Putamen (tissue), 1 donor: ENCODE measurements around the gene CLN6.
"Not testable (repeated sequence)": the region's sequence is repeated elsewhere in the genome, so short reads cannot be mapped to it uniquely, and the experiment has no call there.

Experiments
- DNase-seq: peaks from one replicate; pipeline ENCODE4 v3.0.0-alpha.2; 2016; ENCODE audit warnings: low spot score

CLN6 gene

DNA sequence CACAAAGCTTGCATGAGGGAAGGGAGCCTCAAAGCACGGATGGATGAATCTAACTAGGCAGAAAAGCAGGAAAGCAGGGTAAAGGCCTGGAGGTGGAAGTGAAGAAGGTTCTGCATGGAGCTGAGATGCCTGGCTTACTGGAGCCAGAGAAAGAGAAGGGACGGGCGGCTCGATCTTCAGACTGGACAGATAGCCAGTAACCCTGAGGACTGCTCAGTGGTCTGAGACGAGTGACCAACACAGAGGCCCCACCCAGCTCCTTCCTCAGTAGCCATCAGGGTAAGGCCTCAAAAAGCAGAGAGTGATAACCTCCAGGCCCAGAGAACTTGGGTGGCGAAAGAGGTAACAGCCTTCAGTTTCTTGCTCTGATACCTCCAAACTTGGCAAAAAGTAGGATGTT, 6.4 kb downstream of the CLN6 start:
- DNase-seq: no peak

DNA sequence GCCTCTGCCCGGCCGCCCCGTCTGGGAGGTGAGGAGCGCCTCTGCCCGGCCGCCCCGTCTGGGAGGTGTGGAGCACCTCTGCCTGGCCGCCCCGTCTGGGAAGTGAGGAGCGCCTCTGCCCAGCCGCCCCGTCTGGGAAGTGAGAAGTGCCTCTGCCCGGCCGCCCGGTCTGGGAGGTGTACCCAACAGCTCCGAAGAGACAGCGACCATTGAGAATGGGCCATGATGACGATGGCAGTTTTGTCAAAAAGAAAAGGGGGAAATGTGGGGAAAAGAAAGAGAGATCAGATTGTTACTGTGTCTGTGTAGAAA, 7.1 kb downstream of the CLN6 start:
- DNase-seq: not testable (repeated sequence)

DNA sequence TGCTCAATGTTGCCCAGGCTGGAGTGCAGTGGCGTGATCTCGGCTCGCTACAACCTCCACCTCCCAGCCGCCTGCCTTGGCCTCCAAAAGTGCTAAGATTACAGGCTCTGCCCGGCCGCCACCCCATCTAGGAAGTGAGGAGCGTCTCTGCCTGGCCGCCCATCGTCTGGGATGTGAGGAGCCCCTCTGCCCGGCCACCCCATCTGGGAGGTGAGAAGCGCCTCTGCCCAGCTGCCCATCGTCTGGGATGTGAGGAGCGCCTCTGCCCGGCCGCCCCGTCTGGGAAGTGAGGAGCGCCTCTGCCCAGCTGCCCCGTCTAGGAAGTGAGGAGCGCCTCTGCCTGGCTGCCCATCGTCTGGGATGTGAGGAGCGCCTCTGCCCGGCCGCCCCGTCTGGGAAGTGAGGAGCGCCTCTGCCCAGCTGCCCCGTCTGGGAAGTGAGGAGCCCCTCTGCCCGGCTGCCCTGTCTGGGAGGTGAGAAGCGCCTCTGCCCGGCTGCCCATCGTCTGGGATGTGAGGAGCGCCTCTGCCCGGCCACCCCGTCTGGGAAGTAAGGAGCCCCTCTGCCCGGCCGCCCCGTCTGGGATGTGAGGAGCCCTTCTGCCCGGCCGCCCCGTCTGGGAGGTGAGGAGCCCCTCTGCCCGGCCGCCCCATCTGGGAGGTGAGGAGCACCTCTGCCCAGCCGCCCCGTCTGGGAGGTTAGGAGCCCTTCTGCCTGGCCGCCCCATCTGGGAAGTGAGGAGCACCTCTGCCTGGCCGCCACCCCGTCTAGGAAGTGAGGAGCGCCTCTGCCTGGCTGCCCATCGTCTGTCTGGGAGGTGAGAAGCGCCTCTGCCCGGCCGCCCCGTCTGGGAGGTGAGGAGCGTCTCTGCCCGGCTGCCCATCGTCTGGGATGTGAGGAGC, 7.7 kb downstream of the CLN6 start:
- not testable (repeated sequence) for DNase-seq

DNA sequence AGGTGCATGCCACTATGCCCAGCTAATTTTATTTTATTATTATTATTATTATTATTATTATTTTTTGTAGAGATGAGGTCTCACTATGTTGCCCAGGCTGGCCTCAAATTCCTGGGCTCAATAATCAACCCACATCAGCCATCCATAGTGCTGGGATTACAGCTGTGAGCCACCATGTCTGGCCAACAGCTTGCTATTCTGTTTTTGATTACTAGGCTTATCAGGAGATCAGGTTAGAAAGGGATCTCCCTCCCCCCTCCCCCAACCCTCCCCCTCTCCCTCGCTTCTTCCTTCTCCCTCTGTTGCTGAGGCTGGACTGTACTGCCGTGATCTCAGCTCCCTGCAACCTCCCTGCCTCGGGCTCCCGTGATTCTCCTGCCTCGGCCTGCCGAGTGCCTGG, 8.6 kb downstream of the CLN6 start:
- DNase-seq: no peak

DNA sequence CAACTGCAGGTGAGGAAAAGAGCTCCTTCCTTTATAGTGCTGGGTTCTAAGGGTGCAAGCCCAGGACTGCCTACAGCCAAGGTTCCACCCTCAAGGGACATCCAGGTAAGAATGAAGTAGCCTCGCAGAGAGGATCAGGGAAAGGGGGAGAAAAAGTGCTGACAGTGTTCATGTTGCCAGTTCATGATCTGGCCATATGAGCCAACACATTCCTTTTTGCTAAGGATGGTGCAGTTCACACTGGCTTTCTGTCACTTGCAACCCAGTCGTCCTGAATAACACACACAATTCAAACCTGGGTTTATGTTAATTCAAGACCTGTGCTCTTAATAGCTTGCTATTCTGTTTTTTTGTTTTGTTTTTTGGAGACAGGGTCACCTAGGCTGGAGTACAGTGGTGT, 9.0 kb downstream of the CLN6 start:
- no peak for DNase-seq

DNA sequence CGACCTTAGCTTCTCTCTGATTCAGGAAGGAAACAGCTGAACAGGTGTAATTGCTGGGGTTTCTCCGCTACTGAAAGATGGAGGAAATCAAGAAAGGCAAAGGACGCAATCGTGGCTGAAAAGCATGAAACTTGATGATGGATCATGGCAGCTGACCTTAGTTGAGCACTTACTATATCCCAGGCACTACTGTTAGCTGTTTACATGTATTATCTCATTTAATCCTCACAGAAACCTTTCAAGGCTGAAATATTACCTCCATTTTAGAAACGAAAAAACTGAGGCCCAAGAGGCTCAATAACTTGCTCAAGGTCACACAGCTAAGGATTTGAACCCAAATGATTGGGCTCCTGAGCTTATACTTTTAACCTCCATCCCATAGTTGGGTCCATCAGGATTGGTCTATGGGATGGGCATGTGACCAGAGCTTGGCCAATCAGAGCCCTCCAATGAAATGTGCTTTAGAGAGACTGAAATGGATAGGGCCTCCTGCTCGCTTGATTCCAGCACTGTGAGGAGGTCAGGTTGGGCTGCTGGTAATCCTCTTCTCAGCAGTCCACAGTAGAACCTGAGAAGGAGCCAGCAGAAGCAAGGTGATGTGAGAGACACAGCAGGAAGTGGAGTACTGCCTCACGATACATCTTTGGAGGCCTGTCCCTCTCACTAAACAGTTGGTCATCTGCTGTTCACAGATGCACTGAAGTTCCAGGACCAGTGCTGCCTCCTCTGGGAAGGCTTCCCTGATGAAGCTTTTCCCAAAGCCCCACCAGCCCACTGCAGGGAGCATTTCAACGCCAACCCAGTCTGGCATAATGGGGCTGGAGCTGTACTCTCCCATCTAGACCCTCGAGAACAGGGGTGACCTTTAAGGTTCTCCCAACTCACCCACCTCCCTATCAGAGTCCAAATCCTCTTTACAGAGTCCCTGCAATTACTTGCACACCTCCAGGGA, 10.4 kb downstream of the CLN6 start:
- no peak for DNase-seq

DNA sequence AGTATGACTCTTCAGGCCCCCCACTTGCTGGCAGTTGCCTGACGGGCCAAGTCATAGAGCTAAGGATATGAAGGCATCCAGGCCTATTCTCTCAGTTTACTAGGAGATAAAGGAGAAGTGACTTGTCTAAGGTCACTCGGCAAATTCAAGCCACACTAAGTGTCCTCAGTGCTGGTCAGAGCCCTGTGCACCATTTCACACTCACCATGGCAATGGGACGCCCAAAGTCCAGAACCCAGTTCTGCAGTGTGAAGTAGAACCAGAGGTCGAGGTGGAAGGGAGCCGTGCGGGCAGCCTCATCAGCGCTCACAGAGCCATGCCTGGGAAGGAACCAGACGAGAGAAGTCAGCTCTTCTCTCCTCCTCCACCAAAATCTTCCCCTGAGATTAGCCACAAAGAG, 11.2 kb downstream of the CLN6 start:
- no peak for DNase-seq

DNA sequence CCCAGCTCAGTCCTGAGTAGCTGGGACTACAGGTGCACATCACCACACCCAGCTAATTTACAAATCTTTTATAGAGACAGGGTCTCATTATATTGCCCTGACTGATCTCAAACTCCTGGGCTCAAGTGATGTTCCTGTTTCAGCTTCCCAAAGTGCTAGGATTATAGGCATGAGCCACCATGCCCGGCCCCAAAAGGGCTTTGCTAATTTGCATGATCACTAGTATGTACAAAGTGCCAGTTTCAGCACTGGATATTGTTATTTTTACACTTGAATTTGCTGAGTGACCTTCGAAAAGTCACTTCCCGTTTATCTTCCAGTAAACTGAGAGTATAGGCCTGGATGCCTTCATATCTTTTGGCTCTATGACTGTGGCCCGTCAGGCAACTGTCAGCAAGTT, 12.2 kb downstream of the CLN6 start:
- no peak for DNase-seq

DNA sequence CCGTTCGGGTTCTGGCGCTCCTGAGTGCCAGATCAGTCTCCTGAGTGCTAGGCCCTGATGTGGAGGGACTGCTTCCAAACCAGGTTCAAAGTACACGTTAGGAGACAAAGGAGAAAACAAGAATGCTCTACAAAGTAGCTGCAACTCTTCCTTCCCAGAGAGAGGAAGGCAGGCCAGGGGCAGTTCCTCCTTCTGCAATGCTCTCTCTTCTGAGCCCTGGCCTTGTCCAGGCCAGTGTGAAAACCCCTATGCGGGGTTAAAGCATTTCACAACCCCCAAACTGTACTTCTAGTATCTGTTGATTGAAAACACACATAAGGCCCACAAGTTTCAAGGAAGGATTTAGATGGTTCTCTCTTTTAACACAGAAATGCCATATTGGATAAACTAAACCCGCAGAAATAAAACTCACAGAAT, 14.7 kb downstream of the CLN6 start:
- no peak for DNase-seq

DNA sequence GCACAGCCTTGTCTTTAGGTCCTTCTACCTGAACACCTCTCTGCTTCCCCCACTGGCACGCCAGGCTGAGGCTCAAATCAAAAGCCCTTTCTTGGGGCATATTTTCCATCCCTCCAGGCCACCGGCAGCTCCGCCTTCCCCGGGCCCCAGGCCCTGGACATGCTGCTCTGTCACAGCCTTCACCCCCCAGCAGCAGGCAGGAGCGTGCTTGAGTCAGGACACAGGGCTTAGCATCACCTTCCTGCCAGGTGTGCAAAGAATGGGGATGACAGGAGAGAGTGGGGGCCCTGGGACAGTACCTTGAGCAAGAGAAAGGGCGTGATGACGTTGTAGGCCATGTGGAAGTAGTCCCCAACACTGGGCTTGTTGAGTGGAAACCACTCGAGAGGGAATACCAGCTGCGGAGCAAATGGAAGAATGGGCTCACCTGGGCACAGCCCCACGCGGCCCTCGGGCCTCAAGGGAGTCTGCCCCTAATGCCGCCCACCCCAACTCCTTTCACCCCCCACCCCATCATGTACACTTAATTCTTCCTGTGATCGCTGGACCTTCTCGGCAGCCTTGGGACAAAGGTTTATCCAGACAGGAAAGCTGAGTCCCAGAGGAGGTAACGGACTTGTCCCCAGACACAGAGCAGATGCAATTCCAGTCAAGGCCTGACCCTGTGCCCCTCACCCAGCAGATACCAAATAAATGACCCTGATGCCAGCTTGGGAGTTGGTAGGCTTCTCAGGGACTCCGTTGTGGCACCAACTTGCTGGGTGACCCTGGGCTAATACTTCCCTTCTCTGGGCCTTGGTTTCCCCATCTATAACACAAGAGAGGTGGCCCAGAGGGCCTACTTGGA, 15.3 kb downstream of the CLN6 start:
- no peak for DNase-seq

DNA sequence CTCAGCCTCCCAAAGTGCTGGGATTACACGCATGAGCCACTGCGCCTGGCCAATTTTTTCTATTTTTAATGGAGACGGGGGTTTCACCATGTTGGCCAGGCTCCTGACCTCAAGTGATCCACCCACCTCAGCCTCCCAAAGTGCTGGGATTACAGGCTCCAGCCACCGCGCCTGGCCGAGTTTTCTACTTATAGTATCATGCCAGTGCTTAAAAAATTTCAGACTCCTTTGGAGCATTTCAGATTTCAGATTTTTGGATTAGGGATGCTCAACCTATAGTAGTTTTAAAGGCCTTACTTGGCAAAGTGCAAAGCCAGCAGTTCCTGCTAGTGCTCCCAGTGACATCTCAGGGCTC, 16.1 kb downstream of the CLN6 start:
- DNase-seq: not testable (repeated sequence)

DNA sequence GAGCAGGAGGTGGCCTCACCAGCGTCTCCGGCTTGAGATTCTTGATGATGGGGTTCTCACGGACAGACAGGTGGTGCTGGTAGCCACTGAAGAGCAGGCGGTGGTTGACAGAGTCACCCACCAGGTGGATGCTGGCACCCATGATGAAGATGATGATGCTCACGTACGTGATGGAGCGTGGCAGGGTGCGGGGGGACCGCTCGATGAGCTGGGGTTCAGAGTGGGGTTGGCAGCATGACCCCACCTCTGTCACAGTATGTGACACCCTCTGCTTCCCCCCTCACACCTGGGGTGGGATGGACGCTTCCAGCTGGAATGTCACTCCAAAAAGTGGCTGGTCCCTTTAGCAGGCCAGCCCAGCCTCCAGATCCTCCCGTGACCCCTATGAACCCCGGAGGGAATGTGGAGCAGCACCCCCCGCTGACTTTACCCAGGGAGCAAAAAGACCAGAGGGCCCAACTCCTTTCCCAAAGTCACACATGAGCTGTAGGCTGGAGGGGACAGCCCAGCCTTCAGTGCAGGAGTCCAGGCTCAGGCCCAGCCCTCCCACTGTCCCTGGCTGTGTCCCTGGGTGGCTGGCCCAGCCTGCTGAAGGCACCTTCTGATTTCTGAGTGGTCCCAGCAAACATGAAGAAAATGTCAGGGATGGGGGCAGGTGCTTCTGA, 17.7 kb downstream of the CLN6 start:
- DNase-seq: no peak

DNA sequence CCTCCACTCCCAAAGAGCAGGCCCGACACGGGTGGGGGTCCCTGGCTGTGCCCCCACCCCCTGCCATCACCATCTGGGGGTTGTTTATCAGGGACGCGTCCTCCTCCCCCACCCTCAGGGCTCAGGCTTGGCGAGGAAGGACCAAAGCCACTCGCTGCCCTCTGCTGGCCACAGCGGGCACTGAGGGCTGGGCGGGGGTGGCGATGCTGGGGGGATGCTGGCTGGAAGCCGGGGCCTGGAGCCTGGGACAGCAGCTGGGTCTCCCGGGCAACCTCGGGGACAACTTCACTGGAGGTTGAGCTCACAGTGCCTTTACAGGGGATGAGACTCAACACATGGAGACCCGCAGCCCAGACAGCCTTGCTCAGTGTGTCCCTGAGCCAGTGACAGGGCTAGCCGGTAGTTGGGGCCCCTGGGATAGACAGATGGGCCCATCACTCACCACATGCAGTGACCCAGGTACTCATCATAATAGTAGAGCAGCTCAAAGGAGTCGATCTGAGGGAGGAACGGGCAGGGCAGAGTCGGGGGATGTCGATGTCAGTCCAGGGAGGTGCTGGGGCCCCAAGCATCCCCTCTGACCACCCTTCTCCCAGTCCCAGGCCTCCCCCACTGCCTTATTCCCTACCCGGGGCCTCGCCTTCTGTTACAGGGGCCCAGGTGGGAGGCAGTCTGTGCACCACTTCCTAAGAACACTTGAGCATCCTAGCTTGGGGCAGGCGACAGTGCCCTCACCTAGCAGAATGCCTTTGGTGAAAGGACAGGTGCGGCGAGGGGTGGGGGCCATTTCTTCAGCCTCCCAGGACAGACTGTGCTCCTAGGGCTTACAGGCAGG, 18.5 kb downstream of the CLN6 start:
- DNase-seq: peak; percentile 62

DNA sequence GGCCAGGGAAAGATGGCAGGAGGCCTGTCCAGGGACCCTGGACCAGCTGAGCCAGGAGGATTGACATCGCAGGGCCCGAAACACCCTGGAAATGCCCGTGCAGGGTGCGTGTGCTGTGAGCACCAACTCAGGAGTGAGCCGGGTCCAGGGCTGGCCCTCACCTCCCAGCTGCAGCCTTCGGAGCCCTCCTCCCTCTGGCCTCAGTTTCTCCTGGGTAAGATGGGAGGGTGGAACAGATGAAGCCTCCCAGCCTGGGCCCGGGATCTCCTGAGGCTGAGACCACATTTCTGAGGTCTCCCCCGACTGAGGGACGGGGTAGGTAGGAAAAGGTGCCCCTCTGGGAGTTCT, 19.1 kb downstream of the CLN6 start:
- no peak for DNase-seq

DNA sequence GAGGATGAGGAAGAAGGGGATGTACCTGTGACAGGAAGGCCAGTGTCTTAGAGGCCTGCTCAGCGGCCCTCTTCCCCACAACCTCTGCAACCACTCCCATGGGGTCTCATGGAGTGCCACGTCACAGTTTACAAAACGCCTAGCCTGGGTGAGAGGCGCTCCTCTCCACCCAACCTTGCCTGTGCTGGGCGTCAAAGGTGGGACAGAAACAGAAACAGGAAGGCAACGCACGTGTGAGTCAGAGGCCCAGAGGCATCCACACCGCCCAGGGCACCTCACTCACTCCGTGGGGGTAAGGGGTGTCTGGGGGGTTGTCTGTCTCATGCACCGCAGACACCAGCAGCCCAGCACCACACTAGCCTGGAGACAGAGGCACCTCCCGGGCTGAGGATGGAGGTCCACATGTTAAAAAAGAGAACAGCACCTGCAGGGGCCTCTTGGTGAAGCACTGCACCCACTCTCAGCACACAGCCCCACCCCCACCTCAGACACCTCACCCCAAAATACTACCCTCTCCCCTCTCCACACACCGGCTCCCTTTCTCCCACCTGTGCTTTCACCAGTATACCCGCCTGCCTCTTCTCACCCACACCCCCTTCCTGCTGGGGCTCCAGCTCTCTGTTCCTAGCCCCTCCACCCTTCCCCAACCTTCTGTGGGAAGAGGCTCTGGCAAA, 19.7 kb downstream of the CLN6 start:
- DNase-seq: no peak

DNA sequence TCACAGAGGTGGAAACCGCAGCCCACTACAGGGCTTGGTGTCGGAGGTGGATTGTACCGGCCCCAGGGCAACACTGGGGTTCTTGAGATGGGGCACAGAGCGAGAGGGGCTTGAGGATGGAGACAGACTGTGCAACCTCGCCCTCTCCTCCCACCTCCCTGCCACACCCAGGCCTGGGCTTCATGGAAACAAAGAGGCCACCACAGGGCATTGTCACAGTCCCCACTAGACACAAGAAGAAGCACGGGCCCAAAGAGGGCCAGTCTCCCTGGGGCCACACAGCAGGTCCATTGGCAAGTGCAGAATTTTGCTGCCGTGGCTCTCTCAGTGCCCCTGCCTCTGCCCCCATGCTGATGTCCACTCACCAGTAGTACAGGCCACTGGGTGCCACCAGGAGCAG, 20.3 kb downstream of the CLN6 start:
- no peak for DNase-seq

DNA sequence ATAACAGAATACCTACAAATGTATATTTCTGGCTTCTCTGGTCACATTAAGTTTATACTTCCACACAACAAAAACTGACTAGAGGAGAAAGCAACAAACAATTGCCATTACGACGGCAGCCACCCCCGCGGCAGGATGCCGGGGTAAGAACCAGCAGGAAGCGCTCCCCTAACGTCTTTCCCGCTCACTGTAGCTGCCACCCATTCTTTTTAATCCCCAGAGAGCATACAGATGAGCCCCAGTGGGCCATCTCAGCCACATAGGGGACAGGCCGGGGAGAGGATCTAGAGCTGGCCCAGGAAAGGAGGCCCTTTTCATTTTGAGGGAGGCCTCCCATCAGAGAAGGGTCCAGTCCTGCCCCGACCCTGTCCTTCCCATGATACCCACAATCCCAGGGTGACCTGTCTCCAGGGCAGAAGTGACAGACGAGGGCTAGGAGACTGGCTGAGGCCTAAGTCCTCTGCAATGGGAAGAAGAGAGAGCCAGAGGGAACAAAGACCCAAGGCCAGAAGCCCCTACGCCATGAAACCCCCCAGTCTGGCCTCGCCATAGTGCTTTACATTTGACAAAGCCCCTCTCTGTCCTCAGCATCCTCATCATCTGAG, 20.8 kb downstream of the CLN6 start:
- DNase-seq: no peak

DNA sequence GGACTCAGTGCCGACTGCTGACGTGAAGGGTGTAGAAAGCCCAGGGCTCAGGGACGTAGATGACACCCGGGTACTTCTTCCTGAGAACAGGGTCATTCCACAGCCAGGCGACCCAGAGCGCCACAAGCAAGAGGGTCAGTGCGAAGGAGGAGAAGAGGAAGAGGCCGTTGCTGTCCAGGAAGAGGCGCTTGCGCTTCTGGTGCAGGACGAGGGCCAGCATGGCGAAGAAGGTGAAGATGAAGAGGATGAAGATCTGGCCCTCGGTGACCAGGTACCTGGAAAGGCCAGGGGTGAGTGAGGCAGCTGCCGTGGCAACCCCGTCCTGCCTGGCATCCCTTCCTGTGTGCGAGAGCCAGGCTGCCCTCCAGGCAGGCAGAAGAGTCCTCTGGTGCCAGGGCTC, 21.4 kb downstream of the CLN6 start:
- DNase-seq: no peak

DNA sequence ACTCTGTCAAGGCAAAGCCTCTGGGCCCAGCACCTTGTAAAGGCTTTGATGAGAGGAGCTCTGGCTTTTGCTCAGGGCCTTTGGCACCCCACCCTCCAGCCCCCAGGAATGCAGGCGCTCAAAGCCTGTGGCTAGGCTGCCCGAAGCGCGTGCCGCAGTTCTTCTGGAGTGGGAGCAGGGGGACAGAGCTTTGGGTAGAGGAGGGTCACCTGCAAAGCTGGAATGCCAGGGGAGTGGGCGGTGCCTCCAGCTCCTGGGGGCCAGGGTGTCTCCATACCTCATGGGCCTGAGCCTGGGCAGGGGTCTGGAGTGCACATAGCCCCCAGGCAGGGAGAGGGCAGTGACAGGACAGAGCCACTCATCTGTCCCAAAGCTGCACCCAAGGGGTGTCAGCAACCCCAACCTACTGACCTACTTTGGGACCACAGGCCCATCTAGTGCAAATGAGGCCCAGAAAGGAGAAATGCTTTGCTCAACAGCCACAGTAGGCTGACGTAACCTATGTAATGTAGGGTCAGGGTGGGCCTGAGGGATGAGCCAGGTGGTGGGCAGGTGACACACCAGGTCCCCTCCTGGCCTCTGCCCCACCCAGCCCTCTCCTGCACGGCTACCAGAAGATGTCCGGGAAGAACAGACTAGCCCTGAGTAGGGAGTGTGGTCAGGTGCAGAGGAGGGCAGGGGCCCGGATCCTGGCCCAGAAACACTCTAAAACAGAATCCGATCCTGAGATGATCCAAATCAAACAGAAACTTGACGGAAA, 22.2 kb downstream of the CLN6 start:
- no peak for DNase-seq
